ENCODE results near the gene FLRT2. TPM values are rescaled to one million over a fixed set of nuclear protein-coding genes. Genes with fewer than 3 reads are reported as not detected.

The FLRT2 gene
- total and polyA plus RNA-seq, 9 of the 15 experiments (the other 6 are each of a cell fraction or from before 2014, with no cell fraction given): 0.02 TPM; not detected in 8

DNA sequence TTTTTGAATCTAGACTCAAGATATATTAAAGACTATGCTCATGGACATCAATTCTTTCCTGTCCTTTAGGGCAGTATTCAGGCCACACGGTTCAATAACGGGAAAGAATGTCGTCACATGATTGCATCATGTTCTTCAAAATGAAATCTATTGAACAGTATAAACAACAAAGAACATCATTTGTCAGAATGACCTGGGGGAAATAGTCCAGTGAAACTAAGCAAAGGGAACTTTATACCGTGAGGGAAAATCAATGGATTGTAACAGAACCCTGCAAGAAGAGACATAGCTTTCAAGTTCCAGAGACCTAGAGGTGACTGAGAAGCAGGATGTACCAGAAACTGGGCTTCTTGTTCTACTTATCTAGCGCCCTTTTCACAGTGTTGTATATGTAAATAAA lies 32.7 kb downstream of the FLRT2 start:
- 0% methylated on average over 5 of the region's 5 CpGs for WGBS (ENCODE audit: insufficient coverage, low coverage, missing lambda C conversion rate)
- POLR2A ChIA-PET: no interaction called here
- Histone ChIP-seq H3K9ac (ENCODE audit: insufficient read depth in 1 of 2, low read depth in 2 of 2, low read length in 2 of 2) (no peak overlapping the region), H3K9me1 (ENCODE audit: control insufficient read depth, insufficient read depth, low read length) (no peaks in the 10 kb centered on the region), H3K9me3 (replicated peaks; ENCODE audit: control insufficient read depth, insufficient read depth, low read depth, low read length) (no peaks in the 10 kb centered on the region), H3K27ac (ENCODE audit: extremely low read depth, low read depth, low read length) (no peak overlapping the region), H3K36me3 (ENCODE audit: control insufficient read depth, insufficient read depth, low read length) (no peaks in the 10 kb centered on the region), H3K4me1 (replicated peaks in 1 of 2; ENCODE audit: control insufficient read depth in 2 of 2, insufficient read depth in 2 of 2, low read length in 2 of 2) (no peaks in the 10 kb centered on the region), H3K4me2 (ENCODE audit: insufficient read depth, low read length) (no peak overlapping the region), H2AFZ (ENCODE audit: low read depth, low read length) (no peak overlapping the region), H4K20me1 (replicated peaks; ENCODE audit: control insufficient read depth, insufficient read depth, low read length) (no peaks in the 10 kb centered on the region), H3K27me3 (ENCODE audit: control insufficient read depth in 2 of 2, insufficient read depth in 2 of 2, low read length in 2 of 2) (no peaks in the 10 kb centered on the region), H3K4me3 (no peak overlapping the region), H3K79me2 (ENCODE audit: control insufficient read depth, insufficient read depth, low read length) (no peaks in the 10 kb centered on the region)
- ATAC-seq: no peak
- in situ Hi-C loops (cut with MboI): no loop called here
- no peak for FAIRE-seq
- DNase-seq (ENCODE audit: extremely low read depth in 1 of 4, low spot score in 3 of 4): no peak
- BruUV-seq (replicated peaks): no TSS peak
- intact Hi-C loops (cut with micrococcal nuclease): no loop called here
- CTCF ChIA-PET (ENCODE audit: low intra/inter-chr PET ratio): no interaction called here
- TF ChIP-seq, protein P1, sequence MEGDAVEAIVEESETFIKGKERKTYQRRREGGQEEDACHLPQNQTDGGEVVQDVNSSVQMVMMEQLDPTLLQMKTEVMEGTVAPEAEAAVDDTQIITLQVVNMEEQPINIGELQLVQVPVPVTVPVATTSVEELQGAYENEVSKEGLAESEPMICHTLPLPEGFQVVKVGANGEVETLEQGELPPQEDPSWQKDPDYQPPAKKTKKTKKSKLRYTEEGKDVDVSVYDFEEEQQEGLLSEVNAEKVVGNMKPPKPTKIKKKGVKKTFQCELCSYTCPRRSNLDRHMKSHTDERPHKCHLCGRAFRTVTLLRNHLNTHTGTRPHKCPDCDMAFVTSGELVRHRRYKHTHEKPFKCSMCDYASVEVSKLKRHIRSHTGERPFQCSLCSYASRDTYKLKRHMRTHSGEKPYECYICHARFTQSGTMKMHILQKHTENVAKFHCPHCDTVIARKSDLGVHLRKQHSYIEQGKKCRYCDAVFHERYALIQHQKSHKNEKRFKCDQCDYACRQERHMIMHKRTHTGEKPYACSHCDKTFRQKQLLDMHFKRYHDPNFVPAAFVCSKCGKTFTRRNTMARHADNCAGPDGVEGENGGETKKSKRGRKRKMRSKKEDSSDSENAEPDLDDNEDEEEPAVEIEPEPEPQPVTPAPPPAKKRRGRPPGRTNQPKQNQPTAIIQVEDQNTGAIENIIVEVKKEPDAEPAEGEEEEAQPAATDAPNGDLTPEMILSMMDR (IDR thresholded peaks at IDR 0.05 in 2 of 3, conservative IDR thresholded peaks at IDR 0.05 in 1 of 3; ENCODE audit: insufficient read depth in 2 of 3, low read depth in 1 of 3, low read length in 3 of 3): no peak
- TF ChIP-seq, protein P2, sequence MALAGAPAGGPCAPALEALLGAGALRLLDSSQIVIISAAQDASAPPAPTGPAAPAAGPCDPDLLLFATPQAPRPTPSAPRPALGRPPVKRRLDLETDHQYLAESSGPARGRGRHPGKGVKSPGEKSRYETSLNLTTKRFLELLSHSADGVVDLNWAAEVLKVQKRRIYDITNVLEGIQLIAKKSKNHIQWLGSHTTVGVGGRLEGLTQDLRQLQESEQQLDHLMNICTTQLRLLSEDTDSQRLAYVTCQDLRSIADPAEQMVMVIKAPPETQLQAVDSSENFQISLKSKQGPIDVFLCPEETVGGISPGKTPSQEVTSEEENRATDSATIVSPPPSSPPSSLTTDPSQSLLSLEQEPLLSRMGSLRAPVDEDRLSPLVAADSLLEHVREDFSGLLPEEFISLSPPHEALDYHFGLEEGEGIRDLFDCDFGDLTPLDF (CRISPR knock-in tag; IDR thresholded peaks at IDR 0.05): no peak
- TF ChIP-seq NFE2L1 (tag; IDR thresholded peaks at IDR 0.05; ENCODE audit: borderline replicate concordance, low read depth): no peak
- no peak for TF ChIP-seq PML (IDR thresholded peaks at IDR 0.05; ENCODE audit: low read length)
- TF ChIP-seq GTF2F1 (IDR thresholded peaks at IDR 0.05; ENCODE audit: low read depth, low read length): no peak
- no peak for TF ChIP-seq EGR1 (conservative IDR thresholded peaks at IDR 0.05)
- TF ChIP-seq, protein P3, sequence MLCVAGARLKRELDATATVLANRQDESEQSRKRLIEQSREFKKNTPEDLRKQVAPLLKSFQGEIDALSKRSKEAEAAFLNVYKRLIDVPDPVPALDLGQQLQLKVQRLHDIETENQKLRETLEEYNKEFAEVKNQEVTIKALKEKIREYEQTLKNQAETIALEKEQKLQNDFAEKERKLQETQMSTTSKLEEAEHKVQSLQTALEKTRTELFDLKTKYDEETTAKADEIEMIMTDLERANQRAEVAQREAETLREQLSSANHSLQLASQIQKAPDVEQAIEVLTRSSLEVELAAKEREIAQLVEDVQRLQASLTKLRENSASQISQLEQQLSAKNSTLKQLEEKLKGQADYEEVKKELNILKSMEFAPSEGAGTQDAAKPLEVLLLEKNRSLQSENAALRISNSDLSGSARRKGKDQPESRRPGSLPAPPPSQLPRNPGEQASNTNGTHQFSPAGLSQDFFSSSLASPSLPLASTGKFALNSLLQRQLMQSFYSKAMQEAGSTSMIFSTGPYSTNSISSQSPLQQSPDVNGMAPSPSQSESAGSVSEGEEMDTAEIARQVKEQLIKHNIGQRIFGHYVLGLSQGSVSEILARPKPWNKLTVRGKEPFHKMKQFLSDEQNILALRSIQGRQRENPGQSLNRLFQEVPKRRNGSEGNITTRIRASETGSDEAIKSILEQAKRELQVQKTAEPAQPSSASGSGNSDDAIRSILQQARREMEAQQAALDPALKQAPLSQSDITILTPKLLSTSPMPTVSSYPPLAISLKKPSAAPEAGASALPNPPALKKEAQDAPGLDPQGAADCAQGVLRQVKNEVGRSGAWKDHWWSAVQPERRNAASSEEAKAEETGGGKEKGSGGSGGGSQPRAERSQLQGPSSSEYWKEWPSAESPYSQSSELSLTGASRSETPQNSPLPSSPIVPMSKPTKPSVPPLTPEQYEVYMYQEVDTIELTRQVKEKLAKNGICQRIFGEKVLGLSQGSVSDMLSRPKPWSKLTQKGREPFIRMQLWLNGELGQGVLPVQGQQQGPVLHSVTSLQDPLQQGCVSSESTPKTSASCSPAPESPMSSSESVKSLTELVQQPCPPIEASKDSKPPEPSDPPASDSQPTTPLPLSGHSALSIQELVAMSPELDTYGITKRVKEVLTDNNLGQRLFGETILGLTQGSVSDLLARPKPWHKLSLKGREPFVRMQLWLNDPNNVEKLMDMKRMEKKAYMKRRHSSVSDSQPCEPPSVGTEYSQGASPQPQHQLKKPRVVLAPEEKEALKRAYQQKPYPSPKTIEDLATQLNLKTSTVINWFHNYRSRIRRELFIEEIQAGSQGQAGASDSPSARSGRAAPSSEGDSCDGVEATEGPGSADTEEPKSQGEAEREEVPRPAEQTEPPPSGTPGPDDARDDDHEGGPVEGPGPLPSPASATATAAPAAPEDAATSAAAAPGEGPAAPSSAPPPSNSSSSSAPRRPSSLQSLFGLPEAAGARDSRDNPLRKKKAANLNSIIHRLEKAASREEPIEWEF (CRISPR knock-in tag; IDR thresholded peaks at IDR 0.05): no peak
- no peak for TF ChIP-seq FOXP1 (CRISPR knock-in tag; IDR thresholded peaks at IDR 0.05)
- no peak for TF ChIP-seq DDX20 (tag; IDR thresholded peaks at IDR 0.05; ENCODE audit: low read depth)
- TF ChIP-seq KDM2B (CRISPR knock-in tag; IDR thresholded peaks at IDR 0.05): no peak
- TF ChIP-seq, protein P4, sequence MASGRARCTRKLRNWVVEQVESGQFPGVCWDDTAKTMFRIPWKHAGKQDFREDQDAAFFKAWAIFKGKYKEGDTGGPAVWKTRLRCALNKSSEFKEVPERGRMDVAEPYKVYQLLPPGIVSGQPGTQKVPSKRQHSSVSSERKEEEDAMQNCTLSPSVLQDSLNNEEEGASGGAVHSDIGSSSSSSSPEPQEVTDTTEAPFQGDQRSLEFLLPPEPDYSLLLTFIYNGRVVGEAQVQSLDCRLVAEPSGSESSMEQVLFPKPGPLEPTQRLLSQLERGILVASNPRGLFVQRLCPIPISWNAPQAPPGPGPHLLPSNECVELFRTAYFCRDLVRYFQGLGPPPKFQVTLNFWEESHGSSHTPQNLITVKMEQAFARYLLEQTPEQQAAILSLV (tag; IDR thresholded peaks at IDR 0.05): no peak
- TF ChIP-seq, protein P5, sequence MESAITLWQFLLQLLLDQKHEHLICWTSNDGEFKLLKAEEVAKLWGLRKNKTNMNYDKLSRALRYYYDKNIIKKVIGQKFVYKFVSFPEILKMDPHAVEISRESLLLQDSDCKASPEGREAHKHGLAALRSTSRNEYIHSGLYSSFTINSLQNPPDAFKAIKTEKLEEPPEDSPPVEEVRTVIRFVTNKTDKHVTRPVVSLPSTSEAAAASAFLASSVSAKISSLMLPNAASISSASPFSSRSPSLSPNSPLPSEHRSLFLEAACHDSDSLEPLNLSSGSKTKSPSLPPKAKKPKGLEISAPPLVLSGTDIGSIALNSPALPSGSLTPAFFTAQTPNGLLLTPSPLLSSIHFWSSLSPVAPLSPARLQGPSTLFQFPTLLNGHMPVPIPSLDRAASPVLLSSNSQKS (CRISPR knock-in tag; IDR thresholded peaks at IDR 0.05): no peak
- TF ChIP-seq ELF2 (CRISPR knock-in tag; IDR thresholded peaks at IDR 0.05): no peak

Data from K562 (cell line).